Suprapubic skin (tissue), 4 donors: ENCODE data around the gene RGPD5.
"Not testable (repeated sequence)": the region's sequence is repeated elsewhere in the genome, so short reads cannot be mapped to it uniquely, and the experiment has no call there.

Experiments used
- EP300 ChIP-seq: sonication (generic); formaldehyde crosslinking; IDR thresholded peaks from one replicate; pipeline ENCODE4 v1.6.1; 2017; ENCODE audit warnings: antibody characterized with exemption
- POLR2A ChIP-seq, 2 donors: fragments of 450-650 bp; IDR thresholded peaks; one replicate each; pipeline ENCODE4 v1.6.1; 2017; ENCODE audit warnings: antibody characterized with exemption in 2 of 2, mild to moderate bottlenecking in 2 of 2, moderate library complexity in 2 of 2
- POLR2AphosphoS5 ChIP-seq, 3 donors: sonication (generic); formaldehyde crosslinking; IDR thresholded peaks; one replicate each; pipeline ENCODE4 v1.6.1; 2017; ENCODE audit warnings: antibody characterized with exemption in 3 of 3
- TF ChIP-seq, protein P1 (sequence below), 2 donors: fragments of 200-600 bp in 1 of 2; fragments of 450-650 bp in 1 of 2; sonication (generic) in 1 of 2; IDR thresholded peaks; one replicate each; pipeline ENCODE4 v1.5.1; 2016 to 2019; ENCODE audit warnings: antibody characterized with exemption in 2 of 2, mild to moderate bottlenecking in 1 of 2, moderate library complexity in 1 of 2

- TF ChIP-seq EP300; POLR2A (IDR thresholded peaks at IDR 0.05); POLR2AphosphoS5 (IDR thresholded peaks at IDR 0.05): not testable (repeated sequence)
- TF ChIP-seq, protein P1, sequence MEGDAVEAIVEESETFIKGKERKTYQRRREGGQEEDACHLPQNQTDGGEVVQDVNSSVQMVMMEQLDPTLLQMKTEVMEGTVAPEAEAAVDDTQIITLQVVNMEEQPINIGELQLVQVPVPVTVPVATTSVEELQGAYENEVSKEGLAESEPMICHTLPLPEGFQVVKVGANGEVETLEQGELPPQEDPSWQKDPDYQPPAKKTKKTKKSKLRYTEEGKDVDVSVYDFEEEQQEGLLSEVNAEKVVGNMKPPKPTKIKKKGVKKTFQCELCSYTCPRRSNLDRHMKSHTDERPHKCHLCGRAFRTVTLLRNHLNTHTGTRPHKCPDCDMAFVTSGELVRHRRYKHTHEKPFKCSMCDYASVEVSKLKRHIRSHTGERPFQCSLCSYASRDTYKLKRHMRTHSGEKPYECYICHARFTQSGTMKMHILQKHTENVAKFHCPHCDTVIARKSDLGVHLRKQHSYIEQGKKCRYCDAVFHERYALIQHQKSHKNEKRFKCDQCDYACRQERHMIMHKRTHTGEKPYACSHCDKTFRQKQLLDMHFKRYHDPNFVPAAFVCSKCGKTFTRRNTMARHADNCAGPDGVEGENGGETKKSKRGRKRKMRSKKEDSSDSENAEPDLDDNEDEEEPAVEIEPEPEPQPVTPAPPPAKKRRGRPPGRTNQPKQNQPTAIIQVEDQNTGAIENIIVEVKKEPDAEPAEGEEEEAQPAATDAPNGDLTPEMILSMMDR (IDR thresholded peaks at IDR 0.05): not testable (repeated sequence)
Measured at GRCh38 chr2:109779118-109779517, 15.0 kb upstream of the RGPD5 start.
